DND-41 (cell line): ENCODE measurements around the gene ZMIZ1.

ENCODE experiments used
- EZH2 ChIP-seq: IDR thresholded peaks from 3 replicates; pipeline ENCODE4 v1.6.1; 2012; ENCODE audit warnings: borderline replicate concordance, low read depth, mild to moderate bottlenecking, moderate library complexity, low read length, inconsistent platforms; ENCODE audit not compliant: severe bottlenecking
- TF ChIP-seq, protein P1 (sequence below): IDR thresholded peaks from 2 replicates; pipeline ENCODE4 v1.5.1; 2012; ENCODE audit warnings: borderline replicate concordance, low read length, moderate library complexity, mild to moderate bottlenecking; ENCODE audit not compliant: poor library complexity, severe bottlenecking; ENCODE audit errors: extremely low read depth

DNA sequence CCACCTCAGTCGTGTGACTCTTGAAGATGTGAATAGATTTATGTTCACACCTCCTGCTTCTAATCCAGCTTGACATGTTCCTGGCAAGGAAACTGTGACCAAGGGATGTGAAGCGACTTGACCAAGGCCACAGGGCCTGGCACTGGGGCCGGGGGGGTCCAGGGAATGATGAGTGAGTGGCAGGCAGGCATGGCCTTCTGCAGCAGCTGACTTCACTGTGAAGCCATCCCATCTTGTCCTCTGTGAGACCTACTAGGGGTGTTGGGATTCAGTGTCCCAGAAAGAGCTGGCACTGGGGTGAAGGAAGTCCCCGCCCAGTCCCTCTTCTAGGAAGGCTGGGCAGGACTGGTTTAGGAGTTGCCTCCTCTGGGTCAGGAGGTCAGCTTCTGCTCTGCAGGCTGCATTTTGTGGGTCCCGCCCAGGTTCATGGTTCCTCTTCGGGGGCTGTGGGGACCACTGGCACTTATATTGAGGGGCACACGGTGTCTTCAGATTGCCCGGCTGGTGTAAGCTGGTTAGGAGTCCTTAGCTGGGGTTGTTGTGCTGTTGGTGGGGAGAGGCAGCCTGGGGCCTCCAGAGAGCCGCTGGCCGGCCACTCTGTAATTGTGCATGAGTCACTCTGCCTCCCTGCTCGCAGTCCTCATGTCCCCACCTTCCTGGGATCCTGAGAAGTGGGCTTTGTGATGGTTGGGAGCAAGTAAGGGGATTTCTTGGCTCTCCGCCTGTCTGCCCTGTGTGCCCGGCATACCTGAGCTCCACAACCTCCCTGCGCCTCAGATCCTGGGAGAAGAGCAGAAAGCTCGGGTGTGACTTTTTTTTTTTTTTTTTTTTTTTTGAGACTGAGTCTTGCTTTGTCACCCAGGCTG is 11.0 kb downstream of the ZMIZ1 start:
- TF ChIP-seq, protein P1, sequence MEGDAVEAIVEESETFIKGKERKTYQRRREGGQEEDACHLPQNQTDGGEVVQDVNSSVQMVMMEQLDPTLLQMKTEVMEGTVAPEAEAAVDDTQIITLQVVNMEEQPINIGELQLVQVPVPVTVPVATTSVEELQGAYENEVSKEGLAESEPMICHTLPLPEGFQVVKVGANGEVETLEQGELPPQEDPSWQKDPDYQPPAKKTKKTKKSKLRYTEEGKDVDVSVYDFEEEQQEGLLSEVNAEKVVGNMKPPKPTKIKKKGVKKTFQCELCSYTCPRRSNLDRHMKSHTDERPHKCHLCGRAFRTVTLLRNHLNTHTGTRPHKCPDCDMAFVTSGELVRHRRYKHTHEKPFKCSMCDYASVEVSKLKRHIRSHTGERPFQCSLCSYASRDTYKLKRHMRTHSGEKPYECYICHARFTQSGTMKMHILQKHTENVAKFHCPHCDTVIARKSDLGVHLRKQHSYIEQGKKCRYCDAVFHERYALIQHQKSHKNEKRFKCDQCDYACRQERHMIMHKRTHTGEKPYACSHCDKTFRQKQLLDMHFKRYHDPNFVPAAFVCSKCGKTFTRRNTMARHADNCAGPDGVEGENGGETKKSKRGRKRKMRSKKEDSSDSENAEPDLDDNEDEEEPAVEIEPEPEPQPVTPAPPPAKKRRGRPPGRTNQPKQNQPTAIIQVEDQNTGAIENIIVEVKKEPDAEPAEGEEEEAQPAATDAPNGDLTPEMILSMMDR, result no peak
- no peak for TF ChIP-seq EZH2
